Activated naive CD8-positive, alpha-beta T cell treated with anti-CD3 and anti-CD28 coated beads, Interleukin-2, amount 50 U/mL, for 24 hours (primary cell): ENCODE results near the gene ADRB1.
A peak's percentile ranks its signal among the peaks of the same experiment; 100 is the strongest.

Experiments used
- ATAC-seq: fragments of 150-1000 bp; cut with Tn5 transposase; one replicate; pipeline ENCODE4 v1.10.0; 2021
- DNase-seq: peaks from one replicate; pipeline ENCODE4 v3.0.0; 2021
- H3K27ac Mint-ChIP-seq: one replicate; pipeline ENCODE4 v1.8.0; 2021; ENCODE audit warnings: mild to moderate bottlenecking, mixed read lengths
- H3K27me3 Mint-ChIP-seq: one replicate; pipeline ENCODE4 v1.8.0; 2021; ENCODE audit warnings: mixed read lengths
- H3K36me3 Mint-ChIP-seq: one replicate; pipeline ENCODE4 v1.8.0; 2021; ENCODE audit warnings: low read depth, mixed read lengths
- H3K4me1 Mint-ChIP-seq: one replicate; pipeline ENCODE4 v1.8.0; 2021; ENCODE audit warnings: mixed read lengths
- H3K4me3 Mint-ChIP-seq: one replicate; pipeline ENCODE4 v1.8.0; 2021; ENCODE audit warnings: mild to moderate bottlenecking, moderate library complexity, mixed read lengths
- H3K9me3 Mint-ChIP-seq: one replicate; pipeline ENCODE4 v1.8.0; 2021; ENCODE audit warnings: mixed read lengths

ADRB1 gene

DNA sequence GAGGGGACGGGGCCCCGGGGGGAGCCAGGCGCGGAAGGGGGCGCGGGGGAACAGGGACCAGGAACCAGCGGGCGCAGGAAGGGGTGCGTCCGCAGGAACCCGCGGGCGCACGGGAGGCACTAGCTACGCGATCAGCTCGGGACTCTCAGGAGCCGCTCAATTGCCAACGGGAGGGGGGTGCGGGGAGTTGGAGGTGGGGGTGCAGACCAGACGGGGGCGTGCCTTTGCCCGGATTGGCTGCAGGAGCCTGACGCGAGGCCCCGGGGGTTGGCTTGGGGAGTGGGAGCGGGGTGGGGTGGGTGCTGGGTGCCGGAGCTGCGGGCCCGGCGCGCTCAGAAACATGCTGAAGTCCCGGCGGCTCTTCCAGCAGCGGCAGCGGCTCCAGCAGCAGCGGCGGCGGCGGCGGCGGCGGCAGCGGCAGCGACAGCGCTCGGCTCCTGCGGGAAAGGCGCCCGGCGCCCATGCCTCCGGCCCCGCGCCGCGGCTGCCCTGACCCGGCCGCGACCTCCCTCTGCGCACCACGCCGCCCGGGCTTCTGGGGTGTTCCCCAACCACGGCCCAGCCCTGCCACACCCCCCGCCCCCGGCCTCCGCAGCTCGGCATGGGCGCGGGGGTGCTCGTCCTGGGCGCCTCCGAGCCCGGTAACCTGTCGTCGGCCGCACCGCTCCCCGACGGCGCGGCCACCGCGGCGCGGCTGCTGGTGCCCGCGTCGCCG, at the start of gene ADRB1:
TSS of gene ADRB1 (plus strand) at position 335 of the 715 bp plus-strand sequence. CDS start at position 602, 267 bp downstream.
- H3K36me3 Mint-ChIP-seq = no peaks in the 10 kb centered on the region
- peaks cover 19% of the 10 kb centered on the region for H3K4me1 Mint-ChIP-seq
- H3K4me3 Mint-ChIP-seq = peak within 1 kb of the TSS; percentile 71
- no peaks in the 10 kb centered on the region for H3K9me3 Mint-ChIP-seq
- DNase-seq (peak; percentile 42), ATAC-seq (peak; percentile 26)
- peaks cover 71% of the 10 kb centered on the region for H3K27me3 Mint-ChIP-seq
- H3K27ac Mint-ChIP-seq = no peak within 1 kb of the TSS

DNA sequence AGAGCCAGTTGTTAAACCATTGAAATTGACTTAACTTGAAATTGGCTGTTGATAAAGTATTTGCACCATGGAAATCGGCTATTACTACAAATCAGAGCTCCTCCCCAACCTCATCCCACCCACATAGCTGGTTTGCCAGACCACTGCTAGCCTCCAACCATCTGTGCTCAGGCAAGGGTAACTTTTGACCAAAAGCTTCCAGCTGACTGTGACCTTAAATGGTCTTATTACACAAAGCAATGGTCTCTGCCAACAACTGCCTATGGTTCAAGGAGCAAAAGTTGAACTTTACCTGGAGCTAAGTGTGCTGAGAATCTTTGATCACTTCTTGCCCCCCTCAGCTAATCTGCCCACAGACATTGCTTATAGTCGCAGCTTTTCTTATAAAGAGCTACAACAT, 48.5 kb upstream of the ADRB1 start:
- Mint-ChIP-seq H3K4me1 (peaks cover 7% of the 10 kb centered on the region), H3K27ac (no peak overlapping the region), H3K27me3 (peaks cover 56% of the 10 kb centered on the region), H3K36me3 (no peaks in the 10 kb centered on the region), H3K4me3 (no peak overlapping the region), H3K9me3 (no peaks in the 10 kb centered on the region)
- DNase-seq (no peak), ATAC-seq (no peak)

DNA sequence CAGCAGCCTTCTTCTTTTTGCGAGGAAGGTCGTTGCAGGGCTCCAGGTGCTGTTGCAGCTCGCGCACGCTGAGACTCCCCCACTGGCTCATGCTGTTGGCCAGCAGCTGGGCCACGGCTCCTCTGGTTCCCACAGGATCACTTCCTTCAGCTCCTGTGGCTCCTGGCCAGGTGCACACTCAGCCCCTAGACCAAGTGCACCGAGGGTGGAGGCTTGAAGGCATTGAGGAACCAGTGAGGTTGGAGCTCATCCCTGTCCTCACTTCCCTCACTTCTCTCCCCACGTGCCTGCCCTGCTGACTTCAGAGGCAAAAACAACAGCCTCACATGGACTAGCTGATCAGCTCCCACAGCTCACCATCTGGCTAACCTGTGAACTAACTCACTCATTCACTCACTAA, 46.2 kb upstream of the ADRB1 start:
- H3K4me1 Mint-ChIP-seq = peaks cover 2% of the 10 kb centered on the region
- DNase-seq (no peak), ATAC-seq (no peak)
- H3K4me3 Mint-ChIP-seq = no peak overlapping the region
- H3K9me3 Mint-ChIP-seq = no peaks in the 10 kb centered on the region
- H3K27me3 Mint-ChIP-seq = peaks cover 44% of the 10 kb centered on the region
- no peak overlapping the region for H3K27ac Mint-ChIP-seq
- no peaks in the 10 kb centered on the region for H3K36me3 Mint-ChIP-seq

DNA sequence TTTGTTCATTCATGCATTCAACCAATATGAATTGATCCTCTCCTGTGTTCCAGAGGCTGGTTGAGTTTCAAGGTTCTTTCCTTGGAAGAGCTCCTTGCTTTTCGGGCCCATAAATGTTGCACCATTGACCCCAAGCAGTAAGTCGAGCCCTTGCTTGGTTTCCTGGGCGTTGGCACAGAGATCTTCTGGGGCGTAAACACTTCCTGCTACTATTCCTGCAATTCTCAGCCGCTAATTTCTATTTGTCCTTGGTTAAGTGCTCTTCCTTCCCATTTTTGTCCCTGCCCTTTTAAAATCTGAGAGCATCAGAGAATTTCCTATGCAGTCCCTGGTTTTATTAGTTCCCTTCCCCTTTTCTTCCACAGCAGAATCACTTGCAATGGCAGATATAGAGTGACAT, 44.1 kb upstream of the ADRB1 start:
- ATAC-seq = no peak
- DNase-seq = no peak
- no peaks in the 10 kb centered on the region for H3K9me3 Mint-ChIP-seq
- peaks cover 36% of the 10 kb centered on the region for H3K27me3 Mint-ChIP-seq
- peaks cover 2% of the 10 kb centered on the region for H3K4me1 Mint-ChIP-seq
- H3K4me3 Mint-ChIP-seq = no peak overlapping the region
- no peaks in the 10 kb centered on the region for H3K36me3 Mint-ChIP-seq
- no peak overlapping the region for H3K27ac Mint-ChIP-seq

DNA sequence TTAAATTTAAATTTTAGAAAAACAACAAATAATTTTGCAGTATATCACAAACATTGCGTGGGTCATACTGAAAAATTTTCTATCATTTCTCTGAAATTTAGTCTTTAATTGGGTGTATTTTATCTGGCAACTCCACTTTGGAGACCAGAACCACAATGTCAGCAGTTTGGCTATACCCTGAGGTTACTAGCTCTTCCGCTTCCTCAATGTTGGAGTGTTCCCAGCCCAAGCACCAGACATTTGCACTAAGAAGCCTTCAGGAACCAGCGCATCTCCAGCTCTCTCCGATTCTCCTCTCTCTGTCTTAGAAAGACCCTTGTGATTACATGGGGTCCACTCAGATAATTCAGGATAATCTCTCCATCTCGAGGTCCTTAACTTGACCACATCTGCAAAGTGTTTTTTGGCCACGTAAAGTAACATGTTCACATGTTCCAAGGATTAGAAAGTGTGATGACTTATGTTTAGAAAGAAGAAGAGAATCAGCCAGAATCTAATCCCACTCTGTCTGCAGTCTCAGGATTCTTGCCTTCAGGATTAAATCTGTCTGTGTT, 43.1 kb upstream of the ADRB1 start:
- H3K27ac Mint-ChIP-seq = no peak overlapping the region
- no peak for DNase-seq
- no peaks in the 10 kb centered on the region for H3K9me3 Mint-ChIP-seq
- H3K27me3 Mint-ChIP-seq = peaks cover 36% of the 10 kb centered on the region
- H3K4me3 Mint-ChIP-seq = no peak overlapping the region
- H3K4me1 Mint-ChIP-seq = peaks cover 2% of the 10 kb centered on the region
- ATAC-seq = no peak
- H3K36me3 Mint-ChIP-seq = no peaks in the 10 kb centered on the region

DNA sequence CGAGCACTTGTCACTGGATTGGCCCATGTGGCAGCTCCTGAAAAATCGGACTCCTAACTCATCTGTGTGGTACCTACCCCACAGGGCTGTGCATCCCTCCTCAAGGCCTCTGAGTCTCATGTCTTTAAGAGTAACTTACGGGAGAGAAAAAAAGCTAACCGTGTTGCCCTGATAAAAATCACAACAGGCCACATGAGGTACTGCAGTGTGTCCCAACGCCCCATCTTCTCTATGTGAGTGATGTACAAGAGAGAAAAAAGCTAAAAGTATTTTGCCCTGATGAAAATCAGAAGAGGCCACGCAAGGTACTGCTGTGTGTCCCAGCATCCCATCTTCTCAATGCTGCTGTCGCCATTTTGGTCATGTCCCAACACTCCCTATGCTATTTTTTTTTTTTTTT, 41.2 kb upstream of the ADRB1 start:
- Mint-ChIP-seq H3K4me1 (peaks cover 2% of the 10 kb centered on the region), H3K27ac (no peak overlapping the region), H3K4me3 (no peak overlapping the region), H3K27me3 (peaks cover 23% of the 10 kb centered on the region), H3K9me3 (no peaks in the 10 kb centered on the region), H3K36me3 (no peaks in the 10 kb centered on the region)
- ATAC-seq (no peak), DNase-seq (no peak)

DNA sequence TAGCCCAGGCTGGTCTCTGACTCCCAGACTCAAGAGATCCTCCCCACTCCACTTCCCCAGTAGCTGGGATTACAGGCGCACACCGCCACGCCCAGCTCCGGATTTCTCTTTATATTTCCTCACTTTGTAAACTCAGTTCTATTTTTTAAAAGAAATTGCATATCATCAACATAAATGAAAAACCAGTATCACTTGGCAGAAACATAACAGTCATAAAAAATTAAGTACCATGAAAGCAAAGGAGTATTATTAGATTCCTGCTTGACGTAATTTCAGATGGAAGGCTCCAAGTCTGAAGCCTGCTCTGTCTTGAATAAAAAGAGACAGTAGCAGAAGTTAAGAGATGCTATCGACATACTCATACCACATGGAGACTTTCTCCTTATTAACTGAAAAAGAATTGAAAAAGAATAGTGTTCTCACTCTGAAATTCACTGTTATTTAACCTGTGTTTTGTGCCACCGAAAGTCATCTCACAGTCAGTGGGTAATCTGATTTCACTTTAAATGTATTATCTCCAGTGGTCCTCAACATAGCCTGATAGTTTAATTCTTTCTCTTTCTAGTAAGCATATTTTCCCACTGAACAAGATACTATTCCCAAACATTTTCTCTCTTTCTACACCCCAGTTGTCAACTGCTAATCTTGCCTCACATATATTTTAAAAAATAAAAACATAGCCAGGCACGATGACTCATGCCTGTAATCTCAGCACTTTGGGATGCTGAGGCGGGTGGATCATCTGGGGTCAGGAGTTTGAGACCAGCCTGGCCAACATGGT, 40.3 kb upstream of the ADRB1 start:
- DNase-seq (no peak), ATAC-seq (no peak)
- Mint-ChIP-seq H3K27me3 (peaks cover 23% of the 10 kb centered on the region), H3K4me3 (no peak overlapping the region), H3K27ac (no peak overlapping the region), H3K9me3 (no peaks in the 10 kb centered on the region), H3K36me3 (no peaks in the 10 kb centered on the region), H3K4me1 (peaks cover 2% of the 10 kb centered on the region)

DNA sequence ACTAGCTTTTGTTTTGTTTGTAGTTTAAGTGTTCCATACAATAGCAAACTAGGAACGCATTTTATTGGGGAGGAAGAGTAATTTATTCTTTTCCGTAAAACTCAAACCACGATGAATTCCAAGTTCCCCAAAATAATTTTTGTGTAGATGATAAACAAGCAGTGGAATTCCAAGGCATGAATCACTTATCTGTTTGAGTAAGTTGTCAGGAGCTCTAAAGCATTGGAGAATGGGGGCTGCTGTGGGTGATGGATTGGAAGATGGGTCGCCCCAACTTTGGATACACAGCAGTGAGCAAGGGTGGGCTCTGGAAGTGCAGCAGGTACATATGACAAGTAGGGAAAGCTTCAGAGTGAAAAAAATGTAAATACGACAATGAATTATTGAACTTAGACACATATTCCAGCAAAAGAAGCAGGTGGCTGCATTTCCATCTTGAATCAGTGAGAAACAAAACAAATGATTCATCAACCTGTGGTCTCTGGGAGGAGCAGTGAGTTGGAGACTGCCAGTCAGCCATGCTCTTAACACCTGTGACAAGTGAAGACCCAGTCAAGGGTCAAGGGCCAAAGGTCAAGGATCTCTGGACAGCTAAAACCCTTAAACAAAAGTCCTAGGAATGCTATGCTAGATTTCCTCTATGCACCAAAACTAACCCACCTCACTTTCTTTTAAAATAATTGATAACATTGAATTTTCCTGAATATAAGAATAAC, 34.2 kb upstream of the ADRB1 start:
- H3K36me3 Mint-ChIP-seq = no peaks in the 10 kb centered on the region
- no peaks in the 10 kb centered on the region for H3K4me1 Mint-ChIP-seq
- peaks cover 15% of the 10 kb centered on the region for H3K27me3 Mint-ChIP-seq
- no peak for DNase-seq
- H3K27ac Mint-ChIP-seq = no peak overlapping the region
- no peak overlapping the region for H3K4me3 Mint-ChIP-seq
- no peak for ATAC-seq
- H3K9me3 Mint-ChIP-seq = no peaks in the 10 kb centered on the region

DNA sequence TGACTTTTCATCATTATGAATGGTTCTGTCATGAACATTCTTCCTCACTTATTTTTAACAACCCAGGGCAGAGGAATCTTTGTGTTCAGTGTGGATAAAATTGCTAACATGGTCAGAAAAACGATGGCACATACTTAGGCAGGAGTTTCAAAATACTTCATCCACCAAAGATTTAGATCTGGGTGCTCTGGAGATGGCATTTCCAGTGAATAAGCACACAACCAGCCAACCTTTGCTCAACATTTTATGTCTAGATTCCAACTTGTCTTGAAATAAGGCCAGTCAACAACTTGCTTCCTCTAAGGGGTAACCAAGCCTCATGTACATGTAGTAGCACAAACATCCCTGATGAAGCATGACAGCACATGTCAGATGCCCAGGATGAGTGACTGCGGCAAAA, 33.4 kb upstream of the ADRB1 start:
- H3K27ac Mint-ChIP-seq = no peak overlapping the region
- peaks cover 16% of the 10 kb centered on the region for H3K27me3 Mint-ChIP-seq
- no peak for DNase-seq
- H3K9me3 Mint-ChIP-seq = peaks cover 2% of the 10 kb centered on the region
- H3K4me3 Mint-ChIP-seq = no peak overlapping the region
- no peak for ATAC-seq
- no peaks in the 10 kb centered on the region for H3K4me1 Mint-ChIP-seq
- H3K36me3 Mint-ChIP-seq = no peaks in the 10 kb centered on the region

DNA sequence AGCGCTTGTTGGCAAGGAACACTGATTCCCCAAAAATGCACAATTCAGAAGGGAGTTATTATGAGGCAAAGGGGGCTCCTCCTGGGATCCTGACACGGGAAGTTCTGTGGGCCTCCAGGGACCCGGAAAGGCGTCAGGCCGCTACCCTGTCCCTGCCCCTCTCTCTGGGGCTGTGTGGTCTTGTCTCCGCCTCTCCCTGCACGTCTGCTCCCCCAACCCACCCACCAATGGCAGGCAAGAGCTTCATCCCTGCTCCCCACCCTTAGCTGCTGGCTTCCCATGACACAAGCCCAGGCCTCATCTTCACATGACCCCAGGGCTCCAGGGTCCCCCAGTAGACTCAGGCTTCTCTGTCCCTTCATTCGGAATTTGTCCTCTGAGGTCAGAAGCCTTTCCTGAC, 31.0 kb upstream of the ADRB1 start:
- Mint-ChIP-seq H3K9me3 (peaks cover 8% of the 10 kb centered on the region), H3K36me3 (no peaks in the 10 kb centered on the region), H3K27ac (no peak overlapping the region), H3K4me3 (no peak overlapping the region), H3K27me3 (peaks cover 26% of the 10 kb centered on the region), H3K4me1 (no peaks in the 10 kb centered on the region)
- no peak for ATAC-seq
- DNase-seq = no peak

DNA sequence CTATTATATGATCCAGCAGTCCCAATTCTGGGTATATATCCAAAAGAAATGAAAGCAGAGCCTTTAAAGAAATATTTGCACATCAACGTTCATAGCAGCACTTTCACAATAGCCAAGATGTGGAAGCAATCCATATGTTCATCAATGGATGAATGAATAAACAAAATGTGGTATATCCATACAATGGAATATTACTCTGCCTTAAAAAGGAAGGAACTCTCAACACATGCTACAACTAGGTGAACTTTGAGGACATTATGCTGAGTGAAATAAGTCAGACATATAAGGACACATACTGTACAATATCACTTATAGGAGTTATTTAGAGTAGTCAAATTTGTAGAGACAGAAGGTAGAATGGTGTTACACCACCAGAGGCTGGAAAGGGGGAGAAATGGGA, 28.0 kb upstream of the ADRB1 start:
- H3K27ac Mint-ChIP-seq = no peak overlapping the region
- no peaks in the 10 kb centered on the region for H3K4me1 Mint-ChIP-seq
- peaks cover 8% of the 10 kb centered on the region for H3K9me3 Mint-ChIP-seq

DNA sequence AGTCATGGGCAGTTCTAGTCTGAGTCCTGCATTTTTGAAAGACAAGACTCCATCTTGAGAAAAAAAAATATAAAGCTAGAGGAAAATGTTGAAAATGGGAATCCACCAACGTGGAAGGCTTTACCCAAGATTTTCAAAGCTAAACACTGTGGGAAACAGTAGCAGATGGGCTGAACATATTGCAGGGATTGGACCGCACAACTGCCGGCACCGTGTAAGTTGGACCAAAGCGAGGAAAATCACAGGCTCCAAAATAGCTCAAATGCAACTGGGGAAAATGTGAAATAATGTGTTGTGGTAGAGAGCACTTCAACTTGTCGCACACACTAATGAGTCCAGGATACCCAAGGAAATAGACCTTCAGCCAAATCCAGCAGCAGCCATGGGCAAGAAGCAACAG, 26.4 kb upstream of the ADRB1 start:
- H3K27ac Mint-ChIP-seq = no peak overlapping the region
- no peaks in the 10 kb centered on the region for H3K4me1 Mint-ChIP-seq
- H3K27me3 Mint-ChIP-seq = peaks cover 39% of the 10 kb centered on the region
- no peak for ATAC-seq
- peaks cover 8% of the 10 kb centered on the region for H3K9me3 Mint-ChIP-seq
- no peak for DNase-seq
- H3K4me3 Mint-ChIP-seq = no peak overlapping the region
- H3K36me3 Mint-ChIP-seq = no peaks in the 10 kb centered on the region

More for the DNA sequence above, 28.0 kb upstream of the ADRB1 start:
- no peak overlapping the region for H3K4me3 Mint-ChIP-seq
- ATAC-seq (no peak), DNase-seq (no peak)
- peaks cover 32% of the 10 kb centered on the region for H3K27me3 Mint-ChIP-seq
- no peaks in the 10 kb centered on the region for H3K36me3 Mint-ChIP-seq

DNA sequence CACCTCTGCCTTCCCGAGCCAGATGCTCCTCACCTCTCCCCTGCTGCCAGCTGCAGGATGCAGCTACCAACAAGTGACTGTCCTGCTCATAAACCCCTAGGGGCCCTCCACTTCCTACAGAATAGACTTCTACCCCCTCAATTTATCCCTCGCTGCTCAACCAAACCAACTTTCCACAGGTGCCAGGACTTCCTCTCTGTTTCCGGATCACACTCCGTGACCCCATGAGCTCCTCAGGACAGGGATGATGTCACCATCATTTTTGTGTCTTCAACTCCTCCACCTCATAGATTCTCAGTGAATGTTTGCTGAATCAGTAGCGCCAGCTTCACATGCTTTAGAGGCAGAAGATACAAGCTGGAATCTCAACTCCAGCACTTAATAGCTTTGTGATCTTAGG, 25.8 kb upstream of the ADRB1 start:
- no peak overlapping the region for H3K4me3 Mint-ChIP-seq
- peaks cover 8% of the 10 kb centered on the region for H3K9me3 Mint-ChIP-seq
- H3K36me3 Mint-ChIP-seq = no peaks in the 10 kb centered on the region
- no peak overlapping the region for H3K27ac Mint-ChIP-seq
- DNase-seq = no peak
- ATAC-seq = no peak
- no peaks in the 10 kb centered on the region for H3K4me1 Mint-ChIP-seq
- H3K27me3 Mint-ChIP-seq = peaks cover 38% of the 10 kb centered on the region

DNA sequence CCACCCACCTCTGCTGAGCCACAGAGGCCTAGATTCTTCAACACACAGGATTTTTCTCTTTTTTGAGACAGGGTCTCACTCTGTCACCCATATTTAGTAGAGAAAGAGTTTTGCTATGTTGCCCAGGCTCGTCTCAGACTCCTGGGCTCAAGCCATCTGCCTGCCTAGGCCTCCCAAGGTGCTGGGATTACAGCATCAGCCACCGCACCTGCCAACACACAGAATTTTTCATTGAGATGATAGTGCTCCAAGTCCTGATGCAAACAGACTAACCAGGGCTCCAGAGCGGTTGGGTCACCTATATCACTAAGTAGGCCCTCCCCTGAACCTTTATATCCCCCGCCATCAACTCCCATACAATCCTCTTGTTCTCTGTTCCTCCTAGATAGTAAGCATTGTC, 24.4 kb upstream of the ADRB1 start:
- H3K4me3 Mint-ChIP-seq = no peak overlapping the region
- no peak overlapping the region for H3K27ac Mint-ChIP-seq
- H3K4me1 Mint-ChIP-seq = peaks cover 5% of the 10 kb centered on the region
- H3K36me3 Mint-ChIP-seq = no peaks in the 10 kb centered on the region
- H3K27me3 Mint-ChIP-seq = peaks cover 41% of the 10 kb centered on the region
- DNase-seq (no peak), ATAC-seq (no peak)
- peaks cover 8% of the 10 kb centered on the region for H3K9me3 Mint-ChIP-seq
